Activated naive CD4-positive, alpha-beta T cell treated with anti-CD3 and anti-CD28 coated beads for 36 hours (primary cell): ENCODE data around the gene CELF4. TPM values are rescaled to one million over a fixed set of nuclear protein-coding genes. Genes with fewer than 3 reads are reported as not detected.

ENCODE experiments used
- CTCF ChIA-PET: fragments of 350-600 bp; sonication (Branson Sonifier 250); formaldehyde crosslinking; loops from one replicate; lab custom pipeline; 2021; ENCODE audit warnings: antibody characterized with exemption; lab: Charles Lee
- DNase-seq: peaks from one replicate; pipeline ENCODE4 v3.0.0-alpha.2; 2020
- H3K27ac Mint-ChIP-seq: one replicate; pipeline ENCODE4 v1.8.0; 2021; ENCODE audit warnings: mild to moderate bottlenecking, mixed read lengths
- H3K27me3 Mint-ChIP-seq: one replicate; pipeline ENCODE4 v1.8.0; 2021; ENCODE audit warnings: low read depth, mixed read lengths
- H3K36me3 Mint-ChIP-seq: one replicate; pipeline ENCODE4 v1.8.0; 2021; ENCODE audit warnings: low read depth, mixed read lengths
- H3K4me1 Mint-ChIP-seq: one replicate; pipeline ENCODE4 v1.8.0; 2021; ENCODE audit warnings: low read depth, mixed read lengths
- H3K4me3 Mint-ChIP-seq: one replicate; pipeline ENCODE4 v1.8.0; 2021; ENCODE audit warnings: mild to moderate bottlenecking, moderate library complexity, mixed read lengths
- H3K9me3 Mint-ChIP-seq: one replicate; pipeline ENCODE4 v1.8.0; 2021; ENCODE audit warnings: mixed read lengths
- intact Hi-C: fragments of 100-400 bp; cut with micrococcal nuclease; formaldehyde crosslinking; loops from one replicate; pipeline ENCODE4 v1.15.1; 2023
- total RNA-seq, 2 experiments: library from RNA; stranded (reverse); gene quantifications; one replicate each; pipeline ENCODE4 v1.2.3, GENCODE V29; 2021

The CELF4 gene
- total RNA-seq, 2 experiments from 2014 or later = not detected

- intact Hi-C loops = no loop called here
- Mint-ChIP-seq H3K27ac (no peak overlapping the region), H3K9me3 (no peaks in the 10 kb centered on the region), H3K4me3 (no peak overlapping the region), H3K4me1 (no peaks in the 10 kb centered on the region), H3K36me3 (no peaks in the 10 kb centered on the region), H3K27me3 (peaks cover 3% of the 10 kb centered on the region)
- no peak for DNase-seq
- CTCF ChIA-PET = no interaction called here
Measured at GRCh38 chr18:37553633-37554398, 11.8 kb downstream of the CELF4 start.

GRCh38 chr18:37552286-37552685 is 13.3 kb downstream of the CELF4 start:
- intact Hi-C loops = no loop called here
- DNase-seq = no peak
- no peak overlapping the region for H3K27ac Mint-ChIP-seq
- H3K9me3 Mint-ChIP-seq = no peaks in the 10 kb centered on the region
- H3K4me1 Mint-ChIP-seq = no peaks in the 10 kb centered on the region
- CTCF ChIA-PET = no interaction called here
- H3K4me3 Mint-ChIP-seq = no peak overlapping the region
- peaks cover 3% of the 10 kb centered on the region for H3K27me3 Mint-ChIP-seq
- no peaks in the 10 kb centered on the region for H3K36me3 Mint-ChIP-seq

- Mint-ChIP-seq H3K27me3 (peaks cover 3% of the 10 kb centered on the region), H3K36me3 (no peaks in the 10 kb centered on the region), H3K27ac (no peak overlapping the region), H3K4me1 (no peaks in the 10 kb centered on the region), H3K9me3 (no peaks in the 10 kb centered on the region), H3K4me3 (no peak overlapping the region)
- no peak for DNase-seq
- CTCF ChIA-PET = no interaction called here
- intact Hi-C loops = no loop called here
Measured at GRCh38 chr18:37551846-37552245, 13.8 kb downstream of the CELF4 start.

DNA sequence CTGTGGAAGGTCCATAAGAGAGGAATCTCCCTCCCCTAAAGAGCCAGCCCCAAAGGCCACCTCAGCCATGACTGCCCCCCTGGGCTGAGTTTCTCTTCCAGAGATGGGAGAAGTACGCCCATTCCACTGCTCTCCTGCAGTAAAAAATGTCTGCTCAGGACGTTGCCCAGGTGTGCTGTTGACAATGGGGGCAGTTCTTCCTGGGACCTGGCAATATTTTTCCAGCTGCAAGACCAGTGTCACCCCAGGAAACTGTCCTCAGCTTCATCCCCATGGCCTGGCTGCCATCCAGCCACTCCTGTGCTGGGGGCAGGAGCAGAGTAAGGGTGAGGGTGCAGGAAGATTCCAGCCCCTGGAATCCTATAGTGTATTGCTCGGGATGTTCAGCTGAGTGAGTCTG is 14.3 kb downstream of the CELF4 start:
- H3K27me3 Mint-ChIP-seq = peaks cover 3% of the 10 kb centered on the region
- no peaks in the 10 kb centered on the region for H3K4me1 Mint-ChIP-seq
- intact Hi-C loops = no loop called here
- H3K27ac Mint-ChIP-seq = no peak overlapping the region
- H3K9me3 Mint-ChIP-seq = no peaks in the 10 kb centered on the region
- DNase-seq = no peak
- H3K36me3 Mint-ChIP-seq = no peaks in the 10 kb centered on the region
- CTCF ChIA-PET = no interaction called here
- H3K4me3 Mint-ChIP-seq = no peak overlapping the region

DNA sequence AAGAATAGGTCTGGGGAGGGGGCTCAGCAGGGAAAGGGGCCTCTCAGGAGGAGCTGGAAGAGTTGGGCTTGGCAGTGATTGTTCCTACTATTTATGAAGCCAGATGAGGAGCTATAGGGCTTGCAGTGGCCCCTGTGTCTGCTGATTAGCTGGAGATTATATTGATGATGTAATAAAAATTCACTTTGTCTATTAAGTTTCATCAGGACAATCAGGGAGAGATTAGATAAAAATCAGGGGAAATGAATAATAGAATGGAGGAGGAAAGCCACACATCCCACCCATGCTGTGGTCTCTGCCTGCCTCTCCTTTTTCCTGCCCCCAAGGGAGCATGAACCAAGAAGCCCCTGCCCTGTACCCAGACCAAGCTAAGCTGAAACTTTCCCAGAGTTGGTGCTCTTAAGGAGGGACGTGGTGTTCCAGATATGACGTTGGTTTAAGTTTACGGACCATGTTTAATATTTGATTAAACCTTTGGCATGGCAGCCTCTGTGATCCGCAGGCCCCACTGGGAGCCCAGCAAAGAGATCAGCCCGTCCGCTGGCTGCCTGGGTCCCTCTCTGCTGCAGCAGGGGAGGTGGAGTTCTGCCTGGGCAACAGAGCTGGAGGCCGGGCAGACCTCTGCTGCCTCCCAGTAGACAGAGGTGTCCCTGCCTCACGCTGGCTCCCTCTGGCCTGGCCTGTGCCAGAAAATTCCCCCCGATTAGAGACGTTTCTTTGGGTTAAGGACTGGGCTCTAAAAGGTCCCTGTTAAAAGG is 15.3 kb downstream of the CELF4 start:
- H3K36me3 Mint-ChIP-seq = no peaks in the 10 kb centered on the region

GRCh38 chr18:37548679-37549289 is 16.8 kb downstream of the CELF4 start:
- Mint-ChIP-seq H3K27ac (no peak overlapping the region), H3K4me3 (no peak overlapping the region), H3K4me1 (no peaks in the 10 kb centered on the region), H3K9me3 (no peaks in the 10 kb centered on the region), H3K27me3 (peaks cover 2% of the 10 kb centered on the region), H3K36me3 (no peaks in the 10 kb centered on the region)
- DNase-seq = no peak
- CTCF ChIA-PET = no interaction called here
- intact Hi-C loops = no loop called here

More for the DNA sequence above, 15.3 kb downstream of the CELF4 start:
- no peak for DNase-seq
- intact Hi-C loops = no loop called here
- H3K4me1 Mint-ChIP-seq = no peaks in the 10 kb centered on the region
- H3K27ac Mint-ChIP-seq = no peak overlapping the region
- no peaks in the 10 kb centered on the region for H3K9me3 Mint-ChIP-seq
- peaks cover 3% of the 10 kb centered on the region for H3K27me3 Mint-ChIP-seq
- CTCF ChIA-PET = no interaction called here
- no peak overlapping the region for H3K4me3 Mint-ChIP-seq

DNA sequence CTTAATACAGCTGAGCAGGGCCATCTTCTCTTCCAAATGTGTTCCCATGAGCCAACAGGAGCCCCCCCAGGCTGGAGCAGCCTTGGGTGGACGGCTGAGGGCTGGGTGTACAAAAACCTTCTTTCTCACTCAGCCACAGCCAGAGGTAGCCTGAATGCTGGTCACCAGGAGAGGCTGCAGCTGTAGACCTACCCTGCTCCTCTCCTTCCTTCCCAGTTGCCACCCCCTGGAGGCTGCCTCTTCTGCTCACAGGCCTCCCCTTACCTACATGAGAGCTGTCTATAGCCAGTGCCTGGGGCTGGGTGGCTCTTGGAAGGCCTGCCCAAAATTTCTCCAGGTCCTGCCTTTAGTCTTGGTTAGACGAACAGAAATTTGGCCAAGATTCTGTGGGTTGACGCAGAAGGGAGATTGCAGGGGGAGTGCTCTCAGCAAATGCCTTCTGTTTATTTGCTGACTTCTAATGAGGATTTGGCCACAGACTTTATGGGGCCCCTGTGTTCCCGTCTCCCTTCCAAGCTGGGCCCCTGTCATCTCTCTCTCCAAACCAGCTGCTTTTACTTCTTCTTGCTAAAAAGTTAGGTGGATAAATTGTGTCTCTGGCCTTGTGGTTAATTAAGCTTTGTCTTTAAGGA is 18.3 kb downstream of the CELF4 start:
- H3K27me3 Mint-ChIP-seq = peaks cover 2% of the 10 kb centered on the region
- no peaks in the 10 kb centered on the region for H3K4me1 Mint-ChIP-seq
- no peaks in the 10 kb centered on the region for H3K36me3 Mint-ChIP-seq
- intact Hi-C loops = no loop called here
- no peaks in the 10 kb centered on the region for H3K9me3 Mint-ChIP-seq
- DNase-seq = no peak
- CTCF ChIA-PET = no interaction called here
- no peak overlapping the region for H3K27ac Mint-ChIP-seq
- H3K4me3 Mint-ChIP-seq = no peak overlapping the region

- Mint-ChIP-seq H3K36me3 (no peaks in the 10 kb centered on the region), H3K27me3 (no peaks in the 10 kb centered on the region), H3K4me1 (no peaks in the 10 kb centered on the region), H3K4me3 (no peak overlapping the region), H3K9me3 (no peaks in the 10 kb centered on the region), H3K27ac (no peak overlapping the region)
- no peak for DNase-seq
- CTCF ChIA-PET = no interaction called here
- intact Hi-C loops = no loop called here
Measured at GRCh38 chr18:37546651-37547050, 18.9 kb downstream of the CELF4 start.

GRCh38 chr18:37546272-37546537 is 19.4 kb downstream of the CELF4 start:
- Mint-ChIP-seq H3K9me3 (no peaks in the 10 kb centered on the region), H3K27me3 (peaks cover 1% of the 10 kb centered on the region), H3K4me3 (no peak overlapping the region), H3K27ac (no peak overlapping the region), H3K36me3 (no peaks in the 10 kb centered on the region), H3K4me1 (no peaks in the 10 kb centered on the region)
- DNase-seq = no peak
- intact Hi-C loops = no loop called here
- CTCF ChIA-PET = no interaction called here

DNA sequence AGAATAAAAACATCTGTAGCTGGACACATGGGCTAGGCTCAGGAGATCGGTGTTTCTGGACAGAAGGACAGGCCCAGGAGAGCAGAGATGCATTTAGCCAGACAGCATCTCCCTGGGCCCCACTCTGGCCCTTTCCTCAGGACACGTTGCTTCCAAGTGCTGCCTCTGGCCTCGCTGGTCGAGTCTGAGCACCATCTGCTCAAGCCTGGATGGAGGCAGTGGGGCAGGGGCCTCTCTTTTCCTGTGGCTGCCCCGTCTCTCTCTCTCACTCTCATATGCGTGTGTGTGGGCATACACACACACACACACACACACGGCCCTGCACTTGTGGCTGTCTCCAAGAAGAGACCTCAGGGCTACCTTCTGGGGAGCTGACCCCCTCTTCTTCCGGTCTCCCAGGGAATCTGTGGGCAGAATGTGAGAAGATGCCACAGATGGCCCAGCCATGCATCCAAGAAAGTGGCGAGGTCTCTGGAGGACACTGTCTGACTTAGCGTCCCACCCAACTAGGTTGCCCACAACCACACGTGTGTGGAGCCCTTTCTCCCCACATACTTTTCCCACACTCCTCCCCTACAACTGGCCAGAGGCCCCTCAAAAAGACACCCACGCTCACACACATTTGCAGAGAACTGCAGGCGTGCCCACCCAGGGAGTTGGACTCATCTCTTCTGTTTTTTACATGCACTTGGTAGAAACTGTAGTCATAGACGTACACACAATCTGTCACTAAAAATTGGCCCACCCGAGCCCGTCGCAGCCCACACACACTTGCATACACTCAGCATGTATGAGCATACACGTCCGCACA is 19.9 kb downstream of the CELF4 start:
- peaks cover 5% of the 10 kb centered on the region for H3K27me3 Mint-ChIP-seq
- no peaks in the 10 kb centered on the region for H3K9me3 Mint-ChIP-seq
- H3K36me3 Mint-ChIP-seq = no peaks in the 10 kb centered on the region
- H3K4me3 Mint-ChIP-seq = no peak overlapping the region
- H3K27ac Mint-ChIP-seq = no peak overlapping the region
- no peaks in the 10 kb centered on the region for H3K4me1 Mint-ChIP-seq
- CTCF ChIA-PET = no interaction called here
- intact Hi-C loops = no loop called here
- DNase-seq = no peak

GRCh38 chr18:37544713-37545112 is 20.9 kb downstream of the CELF4 start:
- H3K27ac Mint-ChIP-seq = no peak overlapping the region
- H3K4me1 Mint-ChIP-seq = no peaks in the 10 kb centered on the region
- H3K9me3 Mint-ChIP-seq = no peaks in the 10 kb centered on the region
- no peak for DNase-seq
- intact Hi-C loops = no loop called here
- peaks cover 10% of the 10 kb centered on the region for H3K27me3 Mint-ChIP-seq
- H3K4me3 Mint-ChIP-seq = no peak overlapping the region
- CTCF ChIA-PET = no interaction called here
- no peaks in the 10 kb centered on the region for H3K36me3 Mint-ChIP-seq

GRCh38 chr18:37544217-37544616 is 21.4 kb downstream of the CELF4 start:
- Mint-ChIP-seq H3K9me3 (no peaks in the 10 kb centered on the region), H3K27me3 (peaks cover 10% of the 10 kb centered on the region), H3K27ac (no peak overlapping the region), H3K4me1 (no peaks in the 10 kb centered on the region), H3K36me3 (no peaks in the 10 kb centered on the region), H3K4me3 (no peak overlapping the region)
- intact Hi-C loops = no loop called here
- CTCF ChIA-PET = no interaction called here
- DNase-seq = no peak
